WERI-Rb-1 (cell line): ENCODE data around the gene MGAT5.

Experiments
- DNase-seq: peaks from one replicate; pipeline ENCODE4 v3.0.0-alpha.2; 2020
- H3K27ac ChIP-seq: fragments of 250-450 bp; sonication (Bioruptor Pico); 2 replicates; pipeline ENCODE4 v1.5.1; 2020; ENCODE audit warnings: mild to moderate bottlenecking, moderate library complexity
- H3K27me3 ChIP-seq: fragments of 250-450 bp; sonication (Bioruptor Pico); 2 replicates; pipeline ENCODE4 v1.5.1; 2021; ENCODE audit warnings: mild to moderate bottlenecking, low read depth, moderate library complexity; ENCODE audit not compliant: insufficient read depth, severe bottlenecking
- H3K36me3 ChIP-seq: fragments of 250-450 bp; sonication (Bioruptor Pico); 2 replicates; pipeline ENCODE4 v1.5.1; 2020; ENCODE audit warnings: mild to moderate bottlenecking, moderate library complexity
- H3K4me3 ChIP-seq: 2 replicates; pipeline ENCODE4 v1.5.1; 2011; ENCODE audit warnings: low read depth, mild to moderate bottlenecking, control low read depth, low read length
- H3K9me3 ChIP-seq: fragments of 250-450 bp; sonication (Bioruptor Pico); 2 replicates; pipeline ENCODE4 v1.5.1; 2021; ENCODE audit warnings: mild to moderate bottlenecking, moderate library complexity; ENCODE audit not compliant: severe bottlenecking
- CTCF ChIP-seq: IDR thresholded peaks from 2 replicates; pipeline ENCODE4 v1.5.1; 2011; ENCODE audit warnings: low read depth, mild to moderate bottlenecking, control low read depth, inconsistent platforms, low read length

MGAT5 gene

GRCh38 chr2:134307334-134307733 is 53.5 kb downstream of the MGAT5 start:
- no peaks in the 10 kb centered on the region for H3K27me3 ChIP-seq
- no peak overlapping the region for H3K4me3 ChIP-seq
- peak overlapping the region; percentile 33 for H3K27ac ChIP-seq
- TF ChIP-seq CTCF, result no peak
- no peaks in the 10 kb centered on the region; the same call in none of the 2 replicates for H3K36me3 ChIP-seq
- no peak for DNase-seq
- H3K9me3 ChIP-seq, result no peaks in the 10 kb centered on the region

- Histone ChIP-seq H3K27ac (no peak overlapping the region), H3K9me3 (no peaks in the 10 kb centered on the region), H3K36me3 (no peaks in the 10 kb centered on the region; the same call in none of the 2 replicates), H3K4me3 (no peak overlapping the region), H3K27me3 (no peaks in the 10 kb centered on the region)
- DNase-seq, result no peak
- no peak for TF ChIP-seq CTCF
Measured at GRCh38 chr2:134308474-134309385, 54.9 kb downstream of the MGAT5 start.

GRCh38 chr2:134310107-134311079 is 56.5 kb downstream of the MGAT5 start:
- H3K36me3 ChIP-seq, result no peaks in the 10 kb centered on the region; the same call in none of the 2 replicates
- no peak for DNase-seq
- H3K27me3 ChIP-seq, result no peaks in the 10 kb centered on the region
- TF ChIP-seq CTCF, result no peak
- H3K9me3 ChIP-seq, result no peaks in the 10 kb centered on the region
- H3K27ac ChIP-seq, result no peak overlapping the region
- H3K4me3 ChIP-seq, result no peak overlapping the region

- H3K4me3 ChIP-seq, result no peak overlapping the region
- TF ChIP-seq CTCF, result no peak
- H3K36me3 ChIP-seq, result peaks cover 3% of the 10 kb centered on the region
- H3K9me3 ChIP-seq, result no peaks in the 10 kb centered on the region
- H3K27ac ChIP-seq, result no peak overlapping the region
- no peaks in the 10 kb centered on the region for H3K27me3 ChIP-seq
- no peak for DNase-seq
Measured at GRCh38 chr2:134312482-134312881, 58.6 kb downstream of the MGAT5 start.

- no peak for DNase-seq
- H3K27ac ChIP-seq, result no peak overlapping the region
- H3K4me3 ChIP-seq, result no peak overlapping the region
- H3K27me3 ChIP-seq, result no peaks in the 10 kb centered on the region
- peaks cover 18% of the 10 kb centered on the region for H3K36me3 ChIP-seq
- no peaks in the 10 kb centered on the region for H3K9me3 ChIP-seq
- no peak for TF ChIP-seq CTCF
Measured at GRCh38 chr2:134314202-134314601, 60.3 kb downstream of the MGAT5 start.
